Endodermal cell (in vitro differentiated cells): Measurements from ENCODE around the gene METTL24. TPM values are rescaled to one million over a fixed set of nuclear protein-coding genes. Genes with fewer than 3 reads are reported as not detected.
"Not testable (repeated sequence)": the region's sequence is repeated elsewhere in the genome, so short reads cannot be mapped to it uniquely, and the experiment has no call there.

Source experiments
- DNase-seq: peaks from one replicate; pipeline ENCODE4 v3.0.0-alpha.2; 2017
- H3K27ac ChIP-seq: 2 replicates; pipeline ENCODE4 v1.5.1; 2013; ENCODE audit warnings: mild to moderate bottlenecking, low read depth, low read length, moderate library complexity
- H3K27me3 ChIP-seq: 2 replicates; pipeline ENCODE4 v1.6.1; 2013; ENCODE audit warnings: mild to moderate bottlenecking, low read length, moderate library complexity; ENCODE audit not compliant: insufficient read depth, control insufficient read depth, poor library complexity, severe bottlenecking
- H3K36me3 ChIP-seq: 2 replicates; pipeline ENCODE4 v1.7.0; 2013; ENCODE audit warnings: mild to moderate bottlenecking, low read length, moderate library complexity; ENCODE audit not compliant: control insufficient read depth, insufficient read depth
- H3K4me1 ChIP-seq: one replicate; pipeline ENCODE4 v1.7.0; 2013; ENCODE audit warnings: low read length; ENCODE audit not compliant: control insufficient read depth, insufficient read depth
- H3K4me3 ChIP-seq: 2 replicates; pipeline ENCODE4 v1.5.1; 2013; ENCODE audit warnings: mild to moderate bottlenecking, low read length, moderate library complexity
- H3K9ac ChIP-seq: 2 replicates; pipeline ENCODE4 v1.6.1; 2013; ENCODE audit warnings: mild to moderate bottlenecking, low read length, moderate library complexity; ENCODE audit not compliant: poor library complexity, severe bottlenecking; ENCODE audit errors: extremely low read depth
- H3K9me3 ChIP-seq: 2 replicates; pipeline ENCODE4 v1.6.1; 2013; ENCODE audit warnings: mild to moderate bottlenecking, low read length, moderate library complexity; ENCODE audit not compliant: control insufficient read depth
- H3K27ac Mint-ChIP-seq: 2 replicates; pipeline ENCODE4 v1.8.0; 2020; ENCODE audit warnings: mixed read lengths
- H3K27me3 Mint-ChIP-seq: 2 replicates; pipeline ENCODE4 v1.8.0; 2021; ENCODE audit warnings: mild to moderate bottlenecking, mixed read lengths; ENCODE audit not compliant: insufficient read depth
- H3K36me3 Mint-ChIP-seq: 2 replicates; pipeline ENCODE4 v1.8.0; 2020; ENCODE audit warnings: low read depth, mixed read lengths
- H3K4me1 Mint-ChIP-seq: 2 replicates; pipeline ENCODE4 v1.8.0; 2020; ENCODE audit warnings: mixed read lengths
- H3K4me3 Mint-ChIP-seq: 2 replicates; pipeline ENCODE4 v1.8.0; 2020; ENCODE audit warnings: mild to moderate bottlenecking, moderate library complexity, mixed read lengths
- H3K9me3 Mint-ChIP-seq: 2 replicates; pipeline ENCODE4 v1.8.0; 2020; ENCODE audit warnings: mild to moderate bottlenecking, mixed read lengths
- CTCF ChIP-seq: fragments of 200-600 bp; sonication (generic); conservative IDR thresholded peaks from 2 replicates; pipeline ENCODE4 v1.5.0; 2021; ENCODE audit warnings: antibody characterized with exemption, mild to moderate bottlenecking
- WGBS, 2 experiments: methylation state at CpG; one replicate each; pipeline versions ENCODE4 v1.1.5 to v1.1.7; 2013; ENCODE audit warnings: missing lambda C conversion rate in 2 of 2, mixed read lengths in 1 of 2; ENCODE audit not compliant: insufficient coverage in 1 of 2, insufficient read length in 1 of 2; 5-methylcytosine and 5-hydroxymethylcytosine counted together
- total RNA-seq, 2 donors: library from RNA; stranded (reverse); fragmentation: NEBNext Ultra II Directional in 1 of 2; extraction: Animal tissue kit (Norgen Biotek cat#: 25700) in 1 of 2; gene quantifications; 2 replicates in 1 of 2; 3 replicates in 1 of 2; pipeline ENCODE4 v1.2.1, GENCODE V29; 2021

The METTL24 gene
- total RNA-seq, 2 donors from 2014 or later: 0.24 to 1.3 TPM

GRCh38 chr6:110283657-110284056, 74.5 kb downstream of the METTL24 start:
- Histone ChIP-seq H3K9ac (no peak overlapping the region), H3K4me1 (no peaks in the 10 kb centered on the region), H3K4me3 (no peak overlapping the region), H3K27me3 (no peaks in the 10 kb centered on the region), H3K36me3 (no peaks in the 10 kb centered on the region), H3K9me3 (peaks cover 6% of the 10 kb centered on the region), H3K27ac (no peak overlapping the region)
- no peak overlapping the region for H3K27ac Mint-ChIP-seq
- H3K36me3 Mint-ChIP-seq: no peaks in the 10 kb centered on the region
- H3K27me3 Mint-ChIP-seq: no peaks in the 10 kb centered on the region
- 100% methylated on average over 2 of the region's 2 CpGs; no CpG with 5 or more reads in 1 of the 2 experiments for WGBS, 2 experiments
- peaks cover 8% of the 10 kb centered on the region for H3K4me1 Mint-ChIP-seq
- peaks cover 5% of the 10 kb centered on the region for H3K9me3 Mint-ChIP-seq
- H3K4me3 Mint-ChIP-seq: no peak overlapping the region
- DNase-seq: no peak
- no peak for TF ChIP-seq CTCF

GRCh38 chr6:110282412-110282811, 75.7 kb downstream of the METTL24 start:
- H3K9me3 Mint-ChIP-seq: peaks cover 5% of the 10 kb centered on the region
- 92% methylated on average over 1 of the region's 1 CpG; no CpG with 5 or more reads in 1 of the 2 experiments for WGBS, 2 experiments
- no peaks in the 10 kb centered on the region for H3K4me1 ChIP-seq
- H3K4me3 ChIP-seq: no peak overlapping the region
- H3K27me3 Mint-ChIP-seq: no peaks in the 10 kb centered on the region
- no peak overlapping the region for H3K4me3 Mint-ChIP-seq
- TF ChIP-seq CTCF: no peak
- no peaks in the 10 kb centered on the region for H3K36me3 Mint-ChIP-seq
- peaks cover 8% of the 10 kb centered on the region for H3K4me1 Mint-ChIP-seq
- H3K27ac ChIP-seq: no peak overlapping the region
- H3K9ac ChIP-seq: no peak overlapping the region
- H3K9me3 ChIP-seq: peaks cover 6% of the 10 kb centered on the region
- no peak overlapping the region for H3K27ac Mint-ChIP-seq
- H3K36me3 ChIP-seq: no peaks in the 10 kb centered on the region
- no peak for DNase-seq
- no peaks in the 10 kb centered on the region for H3K27me3 ChIP-seq

- Histone ChIP-seq H3K9me3 (peaks cover 6% of the 10 kb centered on the region), H3K27me3 (no peaks in the 10 kb centered on the region), H3K36me3 (no peaks in the 10 kb centered on the region), H3K9ac (no peak overlapping the region), H3K4me1 (no peaks in the 10 kb centered on the region), H3K27ac (no peak overlapping the region), H3K4me3 (no peak overlapping the region)
- Mint-ChIP-seq H3K36me3 (no peaks in the 10 kb centered on the region), H3K4me3 (no peak overlapping the region), H3K9me3 (peaks cover 5% of the 10 kb centered on the region), H3K27ac (no peak overlapping the region), H3K4me1 (peaks cover 3% of the 10 kb centered on the region), H3K27me3 (no peaks in the 10 kb centered on the region)
- TF ChIP-seq CTCF: no peak
- DNase-seq: no peak
- 63 to 73% methylated on average over 4 to 7 of the region's 7 CpGs for WGBS, 2 experiments
Observed at GRCh38 chr6:110277100-110277665, 81.0 kb downstream of the METTL24 start.

GRCh38 chr6:110272781-110273180, 85.4 kb downstream of the METTL24 start:
- not testable (repeated sequence) for DNase-seq

More at GRCh38 chr6:110272781-110273180, 85.4 kb downstream of the METTL24 start:
- H3K36me3 ChIP-seq, H3K9me3 Mint-ChIP-seq, H3K27ac Mint-ChIP-seq, H3K4me3 Mint-ChIP-seq, H3K4me1 Mint-ChIP-seq, H3K4me3 ChIP-seq, H3K9ac ChIP-seq, H3K27ac ChIP-seq, H3K36me3 Mint-ChIP-seq, H3K27me3 Mint-ChIP-seq, H3K9me3 ChIP-seq, H3K27me3 ChIP-seq, H3K4me1 ChIP-seq: not testable (repeated sequence)
